IMR-90 (cell line): Measurements from ENCODE around the gene FAM89B. TPM values are rescaled to one million over a fixed set of nuclear protein-coding genes. Genes with fewer than 3 reads are reported as not detected.
A peak's percentile ranks its signal among the peaks of the same experiment; 100 is the strongest.

Experiments
- ATAC-seq: fragments of 200-7000 bp; cut with Tn5 transposase; 2 replicates; pipeline ENCODE4 v1.9.1; 2020; ENCODE audit warnings: low read depth, mild to moderate bottlenecking, moderate library complexity
- BruUV-seq: library from RNA; stranded (reverse); fragments of 400-500 nt; replicated peaks from 2 replicates; lab custom pipeline; 2021; lab: Mats Ljungman, UMichigan
- CTCF ChIA-PET: fragments of 300-600 bp; formaldehyde crosslinking; extraction: SDS; loops from one replicate; lab custom pipeline; 2021; ENCODE audit warnings: antibody characterized with exemption; lab: Yijun Ruan, JAX
- POLR2A ChIA-PET: fragments of 300-600 bp; sonication (Branson Sonifier 250); formaldehyde crosslinking; loops from one replicate; lab custom pipeline; 2022; ENCODE audit warnings: antibody characterized with exemption; ENCODE audit not compliant: unreplicated experiment; lab: Charles Lee
- DNase-seq: peaks from one replicate; pipeline ENCODE4 v3.0.0; 2013
- H2AFZ ChIP-seq: replicated peaks from 2 replicates; pipeline ENCODE3; 2013; ENCODE audit warnings: low read length, mild to moderate bottlenecking; ENCODE audit not compliant: poor library complexity
- H2AK5ac ChIP-seq: 2 replicates; pipeline ENCODE4 v1.6.1; 2013; ENCODE audit warnings: low read depth, low read length, inconsistent platforms
- H2AK9ac ChIP-seq: replicated peaks from 2 replicates; pipeline ENCODE3; 2013; ENCODE audit warnings: mild to moderate bottlenecking, low read depth, low read length, moderate library complexity; ENCODE audit not compliant: poor library complexity
- H2BK120ac ChIP-seq: 2 replicates; pipeline ENCODE4 v1.6.1; 2013; ENCODE audit warnings: low read depth, low read length, inconsistent platforms
- H2BK15ac ChIP-seq: 3 replicates; pipeline ENCODE4 v1.6.1; 2013; ENCODE audit warnings: low read depth, low read length, inconsistent platforms
- H2BK20ac ChIP-seq: 2 replicates; pipeline ENCODE4 v1.6.1; 2013; ENCODE audit warnings: low read depth, mild to moderate bottlenecking, inconsistent platforms, low read length, moderate library complexity
- H2BK5ac ChIP-seq: 2 replicates; pipeline ENCODE4 v1.6.1; 2013; ENCODE audit warnings: mild to moderate bottlenecking, low read depth, low read length, inconsistent platforms; ENCODE audit not compliant: poor library complexity, severe bottlenecking
- H3K14ac ChIP-seq: replicated peaks from 2 replicates; pipeline ENCODE4 v1.6.1; 2013; ENCODE audit warnings: low read depth, low read length, inconsistent platforms
- H3K18ac ChIP-seq: 2 replicates; pipeline ENCODE4 v1.6.1; 2013; ENCODE audit warnings: low read depth, low read length, control low read depth
- H3K23ac ChIP-seq: 2 replicates; pipeline ENCODE4 v1.6.1; 2013; ENCODE audit warnings: low read depth, low read length, inconsistent platforms
- H3K27ac ChIP-seq: 2 replicates; pipeline ENCODE4 v1.5.1; 2013; ENCODE audit warnings: mild to moderate bottlenecking, control low read depth, low read length; ENCODE audit not compliant: insufficient read depth
- H3K27me3 ChIP-seq: 2 replicates; pipeline ENCODE4 v1.6.1; 2013; ENCODE audit warnings: low read length; ENCODE audit not compliant: control insufficient read depth, insufficient read depth
- H3K36me3 ChIP-seq: 2 replicates; pipeline ENCODE4 v1.6.1; 2013; ENCODE audit warnings: low read length, mixed read lengths; ENCODE audit not compliant: control insufficient read depth, insufficient read depth
- H3K4ac ChIP-seq: 2 replicates; pipeline ENCODE4 v1.6.1; 2013; ENCODE audit warnings: low read depth, low read length, inconsistent platforms
- H3K4me1 ChIP-seq: 2 replicates; pipeline ENCODE4 v1.6.1; 2013; ENCODE audit warnings: low read length, mixed read lengths; ENCODE audit not compliant: control insufficient read depth, insufficient read depth
- H3K4me2 ChIP-seq: 2 replicates; pipeline ENCODE4 v1.6.1; 2013; ENCODE audit warnings: low read depth, mild to moderate bottlenecking, control low read depth, low read length, moderate library complexity
- H3K4me3 ChIP-seq: 2 replicates; pipeline ENCODE4 v1.5.1; 2013; ENCODE audit warnings: low read depth, mild to moderate bottlenecking, control low read depth, low read length, moderate library complexity; ENCODE audit not compliant: insufficient read depth
- H3K56ac ChIP-seq: 2 replicates; pipeline ENCODE4 v1.6.1; 2013; ENCODE audit warnings: low read length, inconsistent platforms; ENCODE audit not compliant: insufficient read depth; ENCODE audit errors: extremely low read depth
- H3K79me1 ChIP-seq, 2 experiments: 2 replicates each; pipeline ENCODE4 v1.6.1; 2013; ENCODE audit warnings: low read length in 2 of 2, inconsistent platforms in 1 of 2, low read depth in 1 of 2
- H3K9ac ChIP-seq: 2 replicates; pipeline ENCODE4 v1.6.1; 2013; ENCODE audit warnings: low read depth, low read length, control low read depth
- H3K9me1 ChIP-seq: 2 replicates; pipeline ENCODE4 v1.6.1; 2013; ENCODE audit warnings: low read length, inconsistent platforms; ENCODE audit not compliant: insufficient read depth
- H3K9me3 ChIP-seq: 2 replicates; pipeline ENCODE4 v1.6.1; 2013; ENCODE audit warnings: low read length; ENCODE audit not compliant: control insufficient read depth, insufficient read depth
- H4K20me1 ChIP-seq: 2 replicates; pipeline ENCODE4 v1.6.1; 2013; ENCODE audit warnings: low read length, inconsistent platforms; ENCODE audit not compliant: insufficient read depth
- H4K5ac ChIP-seq: 2 replicates; pipeline ENCODE4 v1.6.1; 2013; ENCODE audit warnings: mild to moderate bottlenecking, low read depth, low read length, control low read depth
- H4K8ac ChIP-seq, 2 experiments: 2 replicates each; pipeline ENCODE4 v1.6.1; 2013; ENCODE audit warnings: low read depth in 2 of 2, low read length in 2 of 2, control low read depth in 1 of 2, inconsistent platforms in 1 of 2
- H4K91ac ChIP-seq: 2 replicates; pipeline ENCODE4 v1.6.1; 2013; ENCODE audit warnings: low read depth, low read length, inconsistent platforms; ENCODE audit not compliant: insufficient read depth
- CEBPB ChIP-seq: IDR thresholded peaks from 2 replicates; pipeline ENCODE4 v1.6.1; 2012; ENCODE audit warnings: low read depth, low read length, improper control_type of control experiment
- CHD1 ChIP-seq: IDR thresholded peaks from 2 replicates; pipeline ENCODE4 v1.6.1; 2012; ENCODE audit warnings: low read depth, low read length, improper control_type of control experiment
- CTCF ChIP-seq: conservative IDR thresholded peaks from 2 replicates; pipeline ENCODE4 v1.5.1; 2012; ENCODE audit warnings: mild to moderate bottlenecking, low read depth, low read length, improper control_type of control experiment
- ELK1 ChIP-seq: fragments of 150-350 bp; IDR thresholded peaks from 2 replicates; pipeline ENCODE4 v1.6.1; 2016; ENCODE audit warnings: low read depth, mild to moderate bottlenecking, low read length, moderate library complexity, borderline replicate concordance
- MAFK ChIP-seq: IDR thresholded peaks from 2 replicates; pipeline ENCODE4 v1.6.1; 2012; ENCODE audit warnings: low read depth, low read length, improper control_type of control experiment
- MAZ ChIP-seq: IDR thresholded peaks from 2 replicates; pipeline ENCODE4 v1.6.1; 2012; ENCODE audit warnings: low read depth, mild to moderate bottlenecking, low read length, improper control_type of control experiment, moderate library complexity, borderline replicate concordance
- MXI1 ChIP-seq: IDR thresholded peaks from 2 replicates; pipeline ENCODE4 v1.6.1; 2012; ENCODE audit warnings: low read depth, mild to moderate bottlenecking, low read length, moderate library complexity, borderline replicate concordance
- RCOR1 ChIP-seq: IDR thresholded peaks from 2 replicates; pipeline ENCODE4 v1.6.1; 2012; ENCODE audit warnings: mild to moderate bottlenecking, low read length, improper control_type of control experiment; ENCODE audit not compliant: insufficient replicate concordance
- RFX5 ChIP-seq: IDR thresholded peaks from 2 replicates; pipeline ENCODE4 v1.8.0; 2012; ENCODE audit warnings: low read depth, mild to moderate bottlenecking, low read length, moderate library complexity
- SMC3 ChIP-seq: fragments of 150-350 bp; IDR thresholded peaks from 2 replicates; pipeline ENCODE4 v1.6.1; 2016; ENCODE audit warnings: low read depth, mild to moderate bottlenecking, antibody characterized with exemption, low read length, moderate library complexity
- WGBS, 2 experiments: methylation state at CpG; one replicate each; pipeline versions ENCODE4 v1.1.5 to v1.1.7; 2013; ENCODE audit warnings: missing lambda C conversion rate in 2 of 2; ENCODE audit not compliant: insufficient read length in 1 of 2; ENCODE audit errors: extremely low coverage in 2 of 2; 5-methylcytosine and 5-hydroxymethylcytosine counted together
- dilution Hi-C: fragments of 300-500 bp; cut with HindIII; formaldehyde crosslinking; loops from one replicate; pipeline ENCODE4 v1.14.3; 2018; ENCODE audit warnings: low sequenced_read_pairs; ENCODE audit not compliant: unreplicated experiment
- in situ Hi-C: fragments of 300-500 bp; cut with MboI; formaldehyde crosslinking; loops from 3 replicates; pipeline ENCODE4 v1.14.3; 2019; ENCODE audit warnings: low sequenced_read_pairs, inconsistent platforms, mixed read lengths
- intact Hi-C: fragments of 100-400 bp; cut with micrococcal nuclease; formaldehyde crosslinking; loops from 2 replicates; pipeline ENCODE4 v1.10.0; 2022
- polyA plus RNA-seq, 3 experiments: library from polyadenylated mRNA; depleted of rRNA; stranded (reverse); fragments of >200 nt; gene quantifications; 2 replicates each; pipeline ENCODE4 v1.2.3, GENCODE V29; 2012; ENCODE audit warnings: low replicate concordance in 1 of 3
- total RNA-seq: library from RNA; depleted of rRNA; stranded (reverse); fragments of >200 nt; gene quantifications from 2 replicates; pipeline ENCODE4 v1.2.3, GENCODE V29; 2012

FAM89B gene
- total and polyA plus RNA-seq, 2 of the 4 experiments (the other 2 are of a cell fraction) = 12.0 to 65.5 TPM

DNA sequence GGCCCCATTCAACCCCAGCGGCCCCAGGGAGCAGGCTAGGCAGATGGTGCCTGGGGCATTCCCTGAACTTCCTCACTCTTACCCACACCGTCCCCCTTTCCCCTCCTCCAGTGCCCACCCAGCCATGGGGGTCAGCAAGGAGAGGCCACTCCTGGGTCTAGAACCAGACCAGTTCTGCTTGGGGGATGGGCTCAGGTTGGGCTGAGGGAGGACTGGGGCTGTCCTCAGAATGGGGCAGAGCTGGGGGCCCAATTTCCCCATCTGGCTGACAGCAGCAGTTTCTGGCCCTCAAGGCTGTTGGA, 35.1 kb upstream of the FAM89B start:
- peaks cover 58% of the 10 kb centered on the region for H3K36me3 ChIP-seq
- H3K9ac ChIP-seq = no peak overlapping the region
- TF ChIP-seq RCOR1 (no peak), ELK1 (no peak), MAZ (no peak), MAFK (no peak), SMC3 (no peak), MXI1 (no peak), RFX5 (no peak), CHD1 (no peak), CEBPB (no peak), CTCF (no peak)
- no peak overlapping the region for H2AK5ac ChIP-seq
- no peak overlapping the region for H3K14ac ChIP-seq
- no peak overlapping the region for H3K4me2 ChIP-seq
- no peak overlapping the region for H3K56ac ChIP-seq
- H3K23ac ChIP-seq = no peak overlapping the region
- H3K9me1 ChIP-seq = peaks cover 8% of the 10 kb centered on the region; the same call in 1 of the 2 replicates
- no peaks in the 10 kb centered on the region for H3K27me3 ChIP-seq
- no peak overlapping the region for H2BK20ac ChIP-seq
- H3K27ac ChIP-seq = no peak overlapping the region
- peak overlapping the region; percentile 37 for H2AFZ ChIP-seq
- 100% methylated on average over 1 of the region's 2 CpGs; no CpG with 5 or more reads in 1 of the 2 experiments for WGBS, 2 experiments
- H4K5ac ChIP-seq = no peak overlapping the region
- H2BK15ac ChIP-seq = no peak overlapping the region
- DNase-seq (no peak), ATAC-seq (no peak)
- ChIA-PET CTCF (no interaction called here), POLR2A (no interaction called here)
- dilution Hi-C loops (no loop called here), in situ Hi-C loops (no loop called here), intact Hi-C loops (no loop called here)
- BruUV-seq = no TSS peak
- no peaks in the 10 kb centered on the region for H3K9me3 ChIP-seq
- H4K8ac ChIP-seq = no peak overlapping the region
- no peak overlapping the region for H3K4ac ChIP-seq
- H3K4me1 ChIP-seq = peaks cover 5% of the 10 kb centered on the region; the same call in 1 of the 2 replicates
- no peak overlapping the region for H3K4me3 ChIP-seq
- no peak overlapping the region for H2BK5ac ChIP-seq
- H3K79me1 ChIP-seq = peaks cover 0 to 25% of the 10 kb centered on the region in 2 experiments
- H3K18ac ChIP-seq = no peak overlapping the region
- H2AK9ac ChIP-seq = peak overlapping the region; percentile 72
- H4K91ac ChIP-seq = no peak overlapping the region
- no peak overlapping the region for H2BK120ac ChIP-seq
- peaks cover 20% of the 10 kb centered on the region for H4K20me1 ChIP-seq
